ENCODE results near the gene S1PR4. TPM values are rescaled to one million over a fixed set of nuclear protein-coding genes. Genes with fewer than 3 reads are reported as not detected.
A peak's percentile ranks its signal among the peaks of the same experiment; 100 is the strongest.

The S1PR4 gene
- polyA plus RNA-seq, 2 donors = 1.5 to 2.4 TPM

DNA sequence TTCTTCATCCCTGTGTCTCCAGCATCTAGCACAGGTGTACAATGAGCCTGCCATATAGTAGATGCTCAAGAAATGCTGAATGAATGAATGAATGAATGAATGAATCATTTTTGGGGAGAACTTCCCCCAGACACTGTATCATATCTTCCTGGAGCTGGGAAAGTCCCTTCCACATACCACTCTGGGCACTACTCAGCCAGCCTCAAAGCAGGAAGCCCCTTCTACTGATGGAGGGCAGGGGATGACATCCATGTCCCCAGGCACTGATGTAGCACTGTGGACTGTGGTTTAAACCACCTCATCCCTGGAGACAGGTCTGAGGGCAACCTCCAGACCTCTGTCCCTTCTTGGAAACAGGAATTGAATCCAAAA lies 37.9 kb upstream of the S1PR4 start:
- Histone ChIP-seq H3K27me3 (ENCODE audit: control insufficient read depth in 1 of 2, insufficient read depth in 2 of 2, low read length in 2 of 2) (no peaks in the 10 kb centered on the region), H3K36me3 (ENCODE audit: control insufficient read depth in 2 of 2, insufficient read depth in 2 of 2, low read length in 1 of 2) (no peaks in the 10 kb centered on the region), H3K27ac (ENCODE audit: low read depth in 2 of 2, low read length in 1 of 2) (peak overlapping the region; percentile 7 to 75), H3K9me3 (ENCODE audit: control insufficient read depth in 2 of 2, insufficient read depth in 1 of 2, low read depth in 1 of 2, low read length in 1 of 2) (peaks cover 0 to 2% of the 10 kb centered on the region in 2 donors), H3K4me1 (ENCODE audit: control insufficient read depth in 2 of 2, insufficient read depth in 2 of 2, low read length in 1 of 2) (peaks cover 2 to 12% of the 10 kb centered on the region in 2 donors), H3K4me3 (ENCODE audit: low read depth in 1 of 2, low read length in 2 of 2) (no peak overlapping the region)

DNA sequence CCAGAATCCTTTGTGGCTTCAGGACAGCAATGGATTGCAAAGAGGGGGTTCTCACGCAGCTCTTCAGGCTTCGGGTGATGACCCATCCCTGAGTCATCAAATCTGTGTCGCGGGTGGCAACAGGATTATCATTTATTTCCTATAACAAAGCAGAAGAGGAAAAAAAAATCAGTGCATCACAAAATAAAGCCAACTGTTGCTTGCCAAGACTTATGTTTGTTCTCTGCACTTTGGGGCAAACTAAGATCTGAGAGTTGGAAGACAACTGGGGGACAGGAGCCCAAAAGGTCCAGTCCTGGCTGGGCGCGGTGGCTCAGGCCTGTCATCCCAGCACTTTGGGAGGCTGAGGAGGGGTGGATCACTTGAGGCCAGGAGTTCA lies 36.3 kb upstream of the S1PR4 start:
- WGBS, 2 donors = 20 to 23% methylated on average over 6 of the region's 6 CpGs
- H3K27ac ChIP-seq (ENCODE audit: low read depth in 2 of 2, low read length in 1 of 2) = peak overlapping the region; percentile 90 to 96
- no peaks in the 10 kb centered on the region for H3K27me3 ChIP-seq (ENCODE audit: control insufficient read depth in 1 of 2, insufficient read depth in 2 of 2, low read length in 2 of 2)
- H3K4me1 ChIP-seq (ENCODE audit: control insufficient read depth in 2 of 2, insufficient read depth in 2 of 2, low read length in 1 of 2) = peaks cover 2 to 9% of the 10 kb centered on the region in 2 donors
- H3K9me3 ChIP-seq (ENCODE audit: control insufficient read depth in 2 of 2, insufficient read depth in 1 of 2, low read depth in 1 of 2, low read length in 1 of 2) = peaks cover 0 to 2% of the 10 kb centered on the region in 2 donors
- no peaks in the 10 kb centered on the region for H3K36me3 ChIP-seq (ENCODE audit: control insufficient read depth in 2 of 2, insufficient read depth in 2 of 2, low read length in 1 of 2)
- H3K4me3 ChIP-seq (ENCODE audit: low read depth in 1 of 2, low read length in 2 of 2) = peak overlapping the region in 1 of 2 donors; percentile 28

DNA sequence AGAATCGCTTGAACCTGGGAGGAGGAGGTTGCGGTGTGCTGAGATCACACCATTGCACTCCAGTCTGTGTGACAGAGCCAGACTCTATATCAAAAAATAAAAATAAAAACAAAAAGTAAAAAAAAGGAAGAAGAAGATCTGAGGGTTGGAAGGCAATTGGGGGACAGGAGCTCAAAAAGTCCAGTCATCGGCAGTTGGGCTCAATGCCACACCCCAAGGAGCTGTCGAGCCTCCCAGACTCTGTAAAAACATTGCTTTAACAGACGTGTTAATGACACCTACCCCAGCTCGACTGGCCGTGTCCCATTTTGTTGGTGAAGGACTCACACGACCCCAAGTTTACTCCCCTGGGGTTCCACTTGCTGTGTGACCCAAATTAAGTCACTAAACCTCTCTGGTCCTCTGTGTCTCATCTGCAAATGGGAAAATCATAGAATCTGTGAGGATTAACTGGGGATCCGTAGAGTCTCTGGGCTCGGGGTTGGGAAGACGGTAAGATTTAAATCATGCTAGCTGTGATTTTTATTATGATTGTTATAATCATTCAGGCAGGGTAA lies 35.7 kb upstream of the S1PR4 start:
- Histone ChIP-seq H3K27ac (ENCODE audit: low read depth in 2 of 2, low read length in 1 of 2) (peak overlapping the region; percentile 90 to 96), H3K4me3 (ENCODE audit: low read depth in 1 of 2, low read length in 2 of 2) (no peak overlapping the region), H3K9me3 (ENCODE audit: control insufficient read depth in 2 of 2, insufficient read depth in 1 of 2, low read depth in 1 of 2, low read length in 1 of 2) (no peaks in the 10 kb centered on the region), H3K27me3 (ENCODE audit: control insufficient read depth in 1 of 2, insufficient read depth in 2 of 2, low read length in 2 of 2) (no peaks in the 10 kb centered on the region), H3K4me1 (ENCODE audit: control insufficient read depth in 2 of 2, insufficient read depth in 2 of 2, low read length in 1 of 2) (peaks cover 2 to 7% of the 10 kb centered on the region in 2 donors), H3K36me3 (ENCODE audit: control insufficient read depth in 2 of 2, insufficient read depth in 2 of 2, low read length in 1 of 2) (no peaks in the 10 kb centered on the region)
- WGBS, 2 donors = 60 to 62% methylated on average over 11 of the region's 11 CpGs

DNA sequence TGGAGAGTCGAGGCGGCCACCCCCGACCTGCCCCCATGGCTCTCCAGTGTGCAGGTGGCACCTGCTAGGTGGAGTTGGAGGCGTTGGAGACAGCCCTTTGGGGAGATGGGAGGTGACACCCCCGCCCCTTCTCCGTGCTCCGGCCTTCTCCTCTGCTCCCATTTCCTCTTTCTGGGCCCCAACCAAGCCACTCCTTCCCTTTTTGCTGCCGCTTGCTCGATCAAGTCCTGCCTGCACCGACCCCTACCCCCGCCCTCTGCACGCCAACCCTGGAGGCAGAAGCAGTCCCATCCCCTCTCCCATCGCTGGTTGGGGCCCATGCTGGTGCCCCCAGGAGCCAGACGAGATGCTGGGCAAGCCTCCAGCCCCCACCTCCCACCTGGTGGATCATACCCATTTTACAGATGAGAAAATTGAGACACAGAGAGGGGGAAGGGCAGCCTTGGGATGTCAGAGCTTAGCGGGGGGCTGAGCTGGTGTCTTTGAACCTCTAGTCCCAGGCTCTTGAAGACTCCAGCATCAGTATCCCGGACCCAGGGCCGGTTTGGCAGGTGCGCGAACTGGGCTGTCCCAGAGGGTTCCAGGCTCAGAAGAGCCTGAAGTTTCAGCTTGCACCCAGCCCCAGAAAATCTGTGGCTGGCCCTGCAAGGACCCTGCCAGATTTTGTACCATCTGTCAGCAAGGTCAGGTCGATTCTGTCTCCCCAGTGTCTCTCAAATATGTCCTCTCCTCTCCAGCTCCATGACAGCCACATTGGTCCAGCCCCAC lies 32.5 kb upstream of the S1PR4 start:
- no peaks in the 10 kb centered on the region for H3K27me3 ChIP-seq (ENCODE audit: control insufficient read depth in 1 of 2, insufficient read depth in 2 of 2, low read length in 2 of 2)
- H3K27ac ChIP-seq (ENCODE audit: low read depth in 2 of 2, low read length in 1 of 2) = no peak overlapping the region
- WGBS, 2 donors = 75 to 76% methylated on average over 18 to 20 of the region's 20 CpGs
- no peak overlapping the region for H3K4me3 ChIP-seq (ENCODE audit: low read depth in 1 of 2, low read length in 2 of 2)
- H3K36me3 ChIP-seq (ENCODE audit: control insufficient read depth in 2 of 2, insufficient read depth in 2 of 2, low read length in 1 of 2) = peaks cover 0 to 20% of the 10 kb centered on the region in 2 donors
- H3K9me3 ChIP-seq (ENCODE audit: control insufficient read depth in 2 of 2, insufficient read depth in 1 of 2, low read depth in 1 of 2, low read length in 1 of 2) = peaks cover 0 to 2% of the 10 kb centered on the region in 2 donors
- H3K4me1 ChIP-seq (ENCODE audit: control insufficient read depth in 2 of 2, insufficient read depth in 2 of 2, low read length in 1 of 2) = peaks cover 0 to 7% of the 10 kb centered on the region in 2 donors

DNA sequence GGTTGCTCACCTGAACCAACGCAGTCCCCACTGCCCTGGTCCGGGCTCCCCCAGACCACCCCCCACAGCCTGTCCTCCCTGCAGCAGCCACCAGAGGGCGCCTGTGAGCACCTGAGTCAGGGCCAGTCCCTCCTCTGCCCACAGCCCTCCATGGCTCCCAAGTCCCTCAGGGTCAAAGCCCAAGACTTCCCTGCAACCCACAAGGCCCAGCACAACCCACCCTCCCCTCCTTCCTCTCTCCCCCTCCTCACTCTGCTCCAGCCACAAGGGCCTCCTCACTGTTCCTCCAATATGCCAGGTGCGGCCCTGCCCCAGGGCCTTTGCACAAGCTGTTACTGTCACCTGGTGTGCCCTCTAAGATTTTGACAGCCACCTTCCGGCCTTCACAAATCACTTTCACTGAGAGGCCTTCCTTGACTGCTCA lies 31.9 kb upstream of the S1PR4 start:
- WGBS, 2 donors = 63 to 73% methylated on average over 5 of the region's 5 CpGs
- no peak overlapping the region for H3K27ac ChIP-seq (ENCODE audit: low read depth in 2 of 2, low read length in 1 of 2)
- H3K36me3 ChIP-seq (ENCODE audit: control insufficient read depth in 2 of 2, insufficient read depth in 2 of 2, low read length in 1 of 2) = peaks cover 0 to 25% of the 10 kb centered on the region in 2 donors
- peaks cover 0 to 2% of the 10 kb centered on the region in 2 donors for H3K9me3 ChIP-seq (ENCODE audit: control insufficient read depth in 2 of 2, insufficient read depth in 1 of 2, low read depth in 1 of 2, low read length in 1 of 2)
- no peak overlapping the region for H3K4me3 ChIP-seq (ENCODE audit: low read depth in 1 of 2, low read length in 2 of 2)
- peaks cover 0 to 4% of the 10 kb centered on the region in 2 donors for H3K4me1 ChIP-seq (ENCODE audit: control insufficient read depth in 2 of 2, insufficient read depth in 2 of 2, low read length in 1 of 2)
- H3K27me3 ChIP-seq (ENCODE audit: control insufficient read depth in 1 of 2, insufficient read depth in 2 of 2, low read length in 2 of 2) = no peaks in the 10 kb centered on the region

DNA sequence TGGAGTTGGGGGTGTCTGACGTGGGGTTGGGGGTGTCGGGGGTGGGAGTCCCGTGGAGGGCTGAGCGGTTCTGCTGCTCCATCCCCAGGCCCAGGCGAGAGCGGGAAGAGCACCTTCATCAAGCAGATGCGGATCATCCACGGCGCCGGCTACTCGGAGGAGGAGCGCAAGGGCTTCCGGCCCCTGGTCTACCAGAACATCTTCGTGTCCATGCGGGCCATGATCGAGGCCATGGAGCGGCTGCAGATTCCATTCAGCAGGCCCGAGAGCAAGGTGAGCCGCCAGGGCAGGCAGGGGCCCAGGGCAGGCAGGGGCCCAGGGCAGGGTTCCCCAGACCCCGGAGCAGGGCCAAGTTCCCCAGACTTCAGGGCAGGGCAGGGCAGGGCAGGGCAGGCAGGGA lies 30.1 kb upstream of the S1PR4 start:
- Histone ChIP-seq H3K4me1 (ENCODE audit: control insufficient read depth in 2 of 2, insufficient read depth in 2 of 2, low read length in 1 of 2) (no peaks in the 10 kb centered on the region), H3K27ac (ENCODE audit: low read depth in 2 of 2, low read length in 1 of 2) (no peak overlapping the region), H3K36me3 (ENCODE audit: control insufficient read depth in 2 of 2, insufficient read depth in 2 of 2, low read length in 1 of 2) (peaks cover 0 to 33% of the 10 kb centered on the region in 2 donors), H3K27me3 (ENCODE audit: control insufficient read depth in 1 of 2, insufficient read depth in 2 of 2, low read length in 2 of 2) (no peaks in the 10 kb centered on the region), H3K9me3 (ENCODE audit: control insufficient read depth in 2 of 2, insufficient read depth in 1 of 2, low read depth in 1 of 2, low read length in 1 of 2) (peaks cover 0 to 2% of the 10 kb centered on the region in 2 donors), H3K4me3 (ENCODE audit: low read depth in 1 of 2, low read length in 2 of 2) (no peak overlapping the region)
- WGBS, 2 donors = 89 to 90% methylated on average over 19 to 20 of the region's 20 CpGs

DNA sequence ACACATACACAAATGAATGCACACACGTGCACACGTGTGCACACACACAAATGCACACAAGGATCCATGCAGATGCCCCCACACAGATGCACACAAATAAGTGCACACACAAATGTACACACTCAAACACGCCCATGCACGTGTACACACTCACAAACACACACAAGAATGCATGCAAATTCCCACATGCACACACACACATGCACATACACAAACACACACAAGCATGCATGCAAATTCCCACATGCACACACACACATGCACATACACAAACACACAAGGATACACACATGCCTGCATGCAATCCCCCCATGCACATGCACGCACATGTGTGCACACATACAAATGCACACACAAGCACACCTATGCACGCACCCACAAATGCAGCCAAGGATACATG lies 29.5 kb upstream of the S1PR4 start:
- Histone ChIP-seq H3K36me3 (ENCODE audit: control insufficient read depth in 2 of 2, insufficient read depth in 2 of 2, low read length in 1 of 2) (peaks cover 0 to 36% of the 10 kb centered on the region in 2 donors), H3K27me3 (ENCODE audit: control insufficient read depth in 1 of 2, insufficient read depth in 2 of 2, low read length in 2 of 2) (no peaks in the 10 kb centered on the region), H3K9me3 (ENCODE audit: control insufficient read depth in 2 of 2, insufficient read depth in 1 of 2, low read depth in 1 of 2, low read length in 1 of 2) (peaks cover 0 to 2% of the 10 kb centered on the region in 2 donors), H3K27ac (ENCODE audit: low read depth in 2 of 2, low read length in 1 of 2) (no peak overlapping the region), H3K4me1 (ENCODE audit: control insufficient read depth in 2 of 2, insufficient read depth in 2 of 2, low read length in 1 of 2) (no peaks in the 10 kb centered on the region), H3K4me3 (ENCODE audit: low read depth in 1 of 2, low read length in 2 of 2) (no peak overlapping the region)
- 86 to 92% methylated on average over 6 of the region's 6 CpGs for WGBS, 2 donors

DNA sequence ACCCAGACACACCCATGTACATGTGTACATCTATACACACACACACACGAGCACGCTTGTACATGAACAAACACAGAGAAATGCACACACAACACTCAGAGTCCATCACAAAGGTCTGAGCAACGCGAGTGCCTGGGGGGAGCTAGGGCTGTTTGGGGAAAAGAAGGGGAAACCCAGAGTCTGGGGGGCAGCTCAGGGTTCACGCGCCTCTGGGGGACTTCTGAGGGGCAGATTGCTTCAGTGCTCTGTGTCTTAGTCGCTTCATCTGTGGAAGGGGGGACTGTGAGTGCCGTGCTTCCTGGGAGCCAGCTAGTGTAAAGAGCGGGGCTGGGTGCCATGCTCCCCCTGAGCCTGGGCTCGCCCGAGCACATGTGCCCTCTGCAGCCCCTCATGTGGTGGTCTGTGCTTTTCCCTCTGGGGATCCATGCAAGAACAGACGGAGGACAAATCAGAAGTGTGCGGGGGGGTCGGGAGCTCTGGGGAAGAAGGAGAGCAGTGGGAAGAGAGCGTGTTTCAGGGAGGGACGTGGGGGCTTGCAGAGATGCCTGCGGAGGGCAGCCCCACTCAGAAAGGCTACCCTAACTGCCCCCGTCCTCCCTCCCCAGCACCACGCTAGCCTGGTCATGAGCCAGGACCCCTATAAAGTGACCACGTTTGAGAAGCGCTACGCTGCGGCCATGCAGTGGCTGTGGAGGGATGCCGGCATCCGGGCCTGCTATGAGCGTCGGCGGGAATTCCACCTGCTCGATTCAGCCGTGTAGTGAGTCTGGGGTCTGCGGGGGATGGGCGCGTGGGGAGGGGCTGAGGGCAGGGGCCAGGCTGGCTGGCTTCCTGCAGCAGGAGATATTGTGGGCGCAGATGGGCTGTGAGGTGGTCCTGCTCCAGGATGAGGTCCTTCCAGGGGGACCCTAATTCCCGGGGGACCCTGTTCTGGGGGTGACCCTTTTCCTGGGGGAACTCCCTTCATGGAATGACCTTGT lies 28.8 kb upstream of the S1PR4 start:
- Histone ChIP-seq H3K9me3 (ENCODE audit: control insufficient read depth in 2 of 2, insufficient read depth in 1 of 2, low read depth in 1 of 2, low read length in 1 of 2) (peaks cover 0 to 2% of the 10 kb centered on the region in 2 donors), H3K27ac (ENCODE audit: low read depth in 2 of 2, low read length in 1 of 2) (no peak overlapping the region), H3K4me1 (ENCODE audit: control insufficient read depth in 2 of 2, insufficient read depth in 2 of 2, low read length in 1 of 2) (peaks cover 1% of the 10 kb centered on the region in 2 donors), H3K4me3 (ENCODE audit: low read depth in 1 of 2, low read length in 2 of 2) (no peak overlapping the region), H3K36me3 (ENCODE audit: control insufficient read depth in 2 of 2, insufficient read depth in 2 of 2, low read length in 1 of 2) (peaks cover 0 to 37% of the 10 kb centered on the region in 2 donors), H3K27me3 (ENCODE audit: control insufficient read depth in 1 of 2, insufficient read depth in 2 of 2, low read length in 2 of 2) (no peaks in the 10 kb centered on the region)
- 73% methylated on average over 35 of the region's 35 CpGs for WGBS, 2 donors

DNA sequence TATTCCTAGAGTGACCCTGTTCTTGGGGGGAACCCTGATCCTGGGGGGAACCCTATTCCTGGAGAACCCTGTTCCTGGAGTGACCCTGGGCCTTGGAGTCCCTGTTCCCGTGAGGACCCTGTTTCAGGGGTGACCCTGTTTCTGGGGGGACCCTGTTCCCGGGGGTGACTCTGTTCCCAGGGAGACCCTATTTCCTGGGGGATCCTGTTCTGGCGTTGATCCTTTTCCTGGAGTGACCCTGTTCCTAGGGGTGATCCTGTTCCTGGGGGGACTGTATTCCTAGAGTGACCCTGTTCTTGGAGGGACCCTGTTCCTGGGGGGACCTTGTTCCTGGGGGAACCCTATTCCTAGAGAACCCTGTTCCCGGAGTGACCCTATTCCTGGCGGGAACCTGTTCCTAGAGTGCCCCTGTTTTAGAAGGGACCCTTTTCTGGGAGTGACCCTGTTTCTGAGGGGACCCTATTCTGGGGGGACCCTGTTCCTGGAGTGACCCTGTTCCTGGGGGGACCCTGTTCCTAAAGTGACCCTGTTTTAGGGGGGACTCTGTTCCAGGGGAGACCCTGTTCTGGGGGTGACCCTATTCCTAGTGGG lies 27.7 kb upstream of the S1PR4 start:
- Histone ChIP-seq H3K27ac (ENCODE audit: low read depth in 2 of 2, low read length in 1 of 2) (no peak overlapping the region), H3K36me3 (ENCODE audit: control insufficient read depth in 2 of 2, insufficient read depth in 2 of 2, low read length in 1 of 2) (peaks cover 0 to 45% of the 10 kb centered on the region in 2 donors), H3K4me3 (ENCODE audit: low read depth in 1 of 2, low read length in 2 of 2) (no peak overlapping the region), H3K9me3 (ENCODE audit: control insufficient read depth in 2 of 2, insufficient read depth in 1 of 2, low read depth in 1 of 2, low read length in 1 of 2) (peaks cover 0 to 2% of the 10 kb centered on the region in 2 donors), H3K27me3 (ENCODE audit: control insufficient read depth in 1 of 2, insufficient read depth in 2 of 2, low read length in 2 of 2) (no peaks in the 10 kb centered on the region), H3K4me1 (ENCODE audit: control insufficient read depth in 2 of 2, insufficient read depth in 2 of 2, low read length in 1 of 2) (peaks cover 2 to 8% of the 10 kb centered on the region in 2 donors)
- 77 to 86% methylated on average over 5 of the region's 5 CpGs for WGBS, 2 donors
